HG03575 (cell line): ENCODE measurements around the gene ARPC1A.
"Not testable (repeated sequence)": the region's sequence is repeated elsewhere in the genome, so short reads cannot be mapped to it uniquely, and the experiment has no call there.

Experiments used
- ATAC-seq: cut with Tn5 transposase; IDR thresholded peaks from one replicate; pipeline ENCODE4 v1.9.1; 2021; ENCODE audit not compliant: unreplicated experiment, insufficient number of reproducible peaks, low FRiP score; ENCODE audit errors: extremely low read depth

ARPC1A gene

GRCh38 chr7:99402854-99403253, 77.2 kb downstream of the ARPC1A start:
- ATAC-seq, result no peak

GRCh38 chr7:99403764-99404163, 78.1 kb downstream of the ARPC1A start:
- no peak for ATAC-seq

- ATAC-seq, result no peak
Observed at GRCh38 chr7:99404235-99404976, 78.7 kb downstream of the ARPC1A start.

- no peak for ATAC-seq
Observed at GRCh38 chr7:99404977-99405320, 79.3 kb downstream of the ARPC1A start.

- ATAC-seq, result no peak
Observed at GRCh38 chr7:99406557-99406956, 80.9 kb downstream of the ARPC1A start.

GRCh38 chr7:99407872-99408378, 82.2 kb downstream of the ARPC1A start:
- ATAC-seq, result no peak

- ATAC-seq, result peak; percentile 65
Observed at GRCh38 chr7:99408379-99409191, 82.9 kb downstream of the ARPC1A start, which contains the start of the genes BUD31 and PDAP1. Gene BUD31 (plus strand): TSS chr7:99408969. CDS start chr7:99411093, 2,124 bp downstream. Gene PDAP1 (minus strand): TSS chr7:99408597. CDS start chr7:99408548, 49 bp downstream.

- no peak for ATAC-seq
Observed at GRCh38 chr7:99409192-99409572, 83.5 kb downstream of the ARPC1A start.

GRCh38 chr7:99409806-99410205, 84.1 kb downstream of the ARPC1A start:
- no peak for ATAC-seq

- ATAC-seq, result no peak
Observed at GRCh38 chr7:99410635-99411034, 84.9 kb downstream of the ARPC1A start.

GRCh38 chr7:99415513-99416127, 89.9 kb downstream of the ARPC1A start:
- not testable (repeated sequence) for ATAC-seq
